ENCODE measurements around the gene PDE6B. TPM values are rescaled to one million over a fixed set of nuclear protein-coding genes. Genes with fewer than 3 reads are reported as not detected.

The PDE6B gene
- total RNA-seq, 4 donors from 2014 or later = 0.60 to 2.5 (median 0.95) TPM; not detected in 1

GRCh38 chr4:578451-579443 lies 46.6 kb upstream of the PDE6B start:
- 55% methylated on average over 30 of the region's 32 CpGs; no CpG with 5 or more reads in 1 of the 2 donors for WGBS, 2 donors (ENCODE audit: low coverage in 1 of 2)
- no peak for TF ChIP-seq POLR2AphosphoS5 (IDR thresholded peaks at IDR 0.05)
- TF ChIP-seq, protein P1, sequence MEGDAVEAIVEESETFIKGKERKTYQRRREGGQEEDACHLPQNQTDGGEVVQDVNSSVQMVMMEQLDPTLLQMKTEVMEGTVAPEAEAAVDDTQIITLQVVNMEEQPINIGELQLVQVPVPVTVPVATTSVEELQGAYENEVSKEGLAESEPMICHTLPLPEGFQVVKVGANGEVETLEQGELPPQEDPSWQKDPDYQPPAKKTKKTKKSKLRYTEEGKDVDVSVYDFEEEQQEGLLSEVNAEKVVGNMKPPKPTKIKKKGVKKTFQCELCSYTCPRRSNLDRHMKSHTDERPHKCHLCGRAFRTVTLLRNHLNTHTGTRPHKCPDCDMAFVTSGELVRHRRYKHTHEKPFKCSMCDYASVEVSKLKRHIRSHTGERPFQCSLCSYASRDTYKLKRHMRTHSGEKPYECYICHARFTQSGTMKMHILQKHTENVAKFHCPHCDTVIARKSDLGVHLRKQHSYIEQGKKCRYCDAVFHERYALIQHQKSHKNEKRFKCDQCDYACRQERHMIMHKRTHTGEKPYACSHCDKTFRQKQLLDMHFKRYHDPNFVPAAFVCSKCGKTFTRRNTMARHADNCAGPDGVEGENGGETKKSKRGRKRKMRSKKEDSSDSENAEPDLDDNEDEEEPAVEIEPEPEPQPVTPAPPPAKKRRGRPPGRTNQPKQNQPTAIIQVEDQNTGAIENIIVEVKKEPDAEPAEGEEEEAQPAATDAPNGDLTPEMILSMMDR (IDR thresholded peaks at IDR 0.05) = no peak
- TF ChIP-seq EP300 (IDR thresholded peaks at IDR 0.05; ENCODE audit: low read depth) = no peak
- TF ChIP-seq POLR2A (IDR thresholded peaks at IDR 0.05) = no peak
- H3K36me3 ChIP-seq = no peaks in the 10 kb centered on the region
- peaks cover 93% of the 10 kb centered on the region for H3K27me3 ChIP-seq
- intact Hi-C loops (cut with DNase I; ENCODE audit: low total_unique reads) = no loop called here
- peaks cover 4 to 7% of the 10 kb centered on the region in 2 donors for H3K9me3 ChIP-seq
- no peak overlapping the region for H3K4me3 ChIP-seq
- H3K27ac ChIP-seq = no peak overlapping the region
- in situ Hi-C loops (cut with MboI; ENCODE audit: low pct_ligation_motif_present in 1 of 4, low pct_unique_long_range_greater_than_20kb in 1 of 4, low sequenced_read_pairs in 3 of 4) = no loop called here
- H3K4me1 ChIP-seq = peaks cover 0 to 18% (median 7%) of the 10 kb centered on the region in 4 donors
- DNase-seq = no peak

DNA sequence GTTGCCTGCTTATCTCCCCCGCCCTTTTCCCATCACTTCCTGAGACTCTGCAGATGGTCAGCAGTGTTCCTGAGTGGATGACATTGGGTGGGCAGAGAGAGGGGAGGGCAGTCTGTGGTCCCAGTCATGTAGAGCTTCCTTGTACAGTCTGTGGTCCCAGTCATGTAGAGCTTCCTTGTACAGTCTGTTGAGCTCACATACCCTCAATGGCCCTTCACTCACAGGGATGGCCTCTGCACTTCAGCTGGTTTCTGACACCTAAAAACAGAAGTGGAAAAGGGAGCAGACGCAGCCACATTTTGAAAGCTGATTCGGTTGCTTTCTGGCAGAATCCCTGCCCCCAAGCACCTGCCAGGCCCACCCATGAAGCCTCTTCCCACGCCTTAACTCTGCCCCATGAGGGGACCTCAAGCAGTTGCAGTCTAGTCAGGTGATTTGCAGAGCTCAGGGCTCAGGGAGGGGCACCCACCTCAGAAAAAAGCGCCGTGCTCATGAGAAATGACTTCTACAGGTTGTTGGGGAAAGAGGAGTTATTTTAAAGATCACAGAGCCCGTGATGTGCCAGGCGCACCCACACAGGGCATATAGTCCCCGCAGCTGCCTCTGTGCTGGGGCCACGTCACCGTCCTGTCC lies 45.7 kb upstream of the PDE6B start:
- TF ChIP-seq EP300 (IDR thresholded peaks at IDR 0.05; ENCODE audit: low read depth) = no peak
- no peak for TF ChIP-seq POLR2A (IDR thresholded peaks at IDR 0.05)
- TF ChIP-seq, protein P1 (IDR thresholded peaks at IDR 0.05) = no peak
- TF ChIP-seq POLR2AphosphoS5 (IDR thresholded peaks at IDR 0.05) = no peak
- Histone ChIP-seq H3K4me3 (no peak overlapping the region), H3K4me1 (peaks cover 0 to 15% (median 5%) of the 10 kb centered on the region in 4 donors), H3K27ac (no peak overlapping the region), H3K36me3 (no peaks in the 10 kb centered on the region), H3K9me3 (peaks cover 9 to 11% of the 10 kb centered on the region in 2 donors), H3K27me3 (peaks cover 87% of the 10 kb centered on the region)
- WGBS, 2 donors (ENCODE audit: low coverage in 1 of 2) = 34 to 46% methylated on average over 6 to 11 of the region's 11 CpGs
- DNase-seq = no peak
- intact Hi-C loops (cut with DNase I; ENCODE audit: low total_unique reads) (no loop called here), in situ Hi-C loops (cut with MboI; ENCODE audit: low pct_ligation_motif_present in 1 of 4, low pct_unique_long_range_greater_than_20kb in 1 of 4, low sequenced_read_pairs in 3 of 4) (no loop called here)

DNA sequence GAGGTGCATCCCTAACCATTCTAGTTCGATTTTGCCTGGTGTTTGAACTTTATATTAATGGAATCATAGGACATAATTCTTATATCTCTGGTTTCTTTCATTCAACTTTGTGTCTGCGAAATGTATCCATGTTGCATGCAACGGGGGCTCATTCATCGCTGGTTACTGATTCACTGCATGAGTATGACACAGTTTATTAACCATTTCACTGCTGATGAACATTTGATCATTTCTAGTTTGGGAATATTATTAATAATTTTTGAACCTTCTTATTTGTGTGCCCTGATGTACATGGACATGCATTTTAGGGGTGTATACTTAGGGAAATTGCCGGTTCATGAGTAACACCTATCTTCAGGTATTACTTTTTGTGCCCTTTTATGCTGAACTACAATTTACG lies 44.2 kb upstream of the PDE6B start:
- 37 to 48% methylated on average over 5 to 6 of the region's 6 CpGs for WGBS, 2 donors (ENCODE audit: low coverage in 1 of 2)
- Histone ChIP-seq H3K4me3 (no peak overlapping the region), H3K27ac (no peak overlapping the region), H3K36me3 (no peaks in the 10 kb centered on the region), H3K27me3 (peaks cover 86% of the 10 kb centered on the region), H3K9me3 (peaks cover 9 to 11% of the 10 kb centered on the region in 2 donors), H3K4me1 (peaks cover 0 to 12% (median 4%) of the 10 kb centered on the region in 4 donors)
- in situ Hi-C loops (cut with MboI; ENCODE audit: low pct_ligation_motif_present in 1 of 4, low pct_unique_long_range_greater_than_20kb in 1 of 4, low sequenced_read_pairs in 3 of 4) (no loop called here), intact Hi-C loops (cut with DNase I; ENCODE audit: low total_unique reads) (no loop called here)
- TF ChIP-seq, protein P1 (IDR thresholded peaks at IDR 0.05) = no peak
- TF ChIP-seq POLR2A (IDR thresholded peaks at IDR 0.05) (no peak), POLR2AphosphoS5 (IDR thresholded peaks at IDR 0.05) (no peak), EP300 (IDR thresholded peaks at IDR 0.05; ENCODE audit: low read depth) (no peak)
- no peak for DNase-seq

DNA sequence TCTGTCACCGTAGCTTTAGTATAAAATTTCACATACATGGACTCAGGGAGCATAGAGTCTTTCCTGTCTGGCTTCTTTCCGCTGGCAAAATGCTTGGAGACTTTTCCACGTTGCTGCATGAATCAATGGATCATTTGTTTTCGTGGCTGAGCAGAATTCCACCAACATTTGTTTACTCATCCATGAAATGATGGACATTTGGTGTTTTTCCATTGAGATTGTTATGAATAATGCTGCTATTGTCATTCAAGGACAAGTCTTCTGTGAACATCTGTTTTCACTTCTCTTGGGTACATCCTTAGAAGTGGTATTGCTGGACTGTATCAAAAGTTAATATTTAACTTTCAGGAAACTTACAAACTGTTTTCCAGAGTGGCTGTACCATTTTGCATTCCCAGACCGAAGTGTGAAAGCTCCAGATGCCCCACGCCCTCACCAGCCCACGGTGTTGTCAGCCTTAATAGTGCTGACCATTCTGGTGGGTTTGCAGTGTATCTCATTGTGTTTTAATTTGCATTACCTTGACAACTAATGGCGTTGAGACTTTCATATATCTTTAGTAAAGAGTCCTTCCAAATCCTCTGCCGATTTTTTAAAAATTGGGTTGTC lies 43.5 kb upstream of the PDE6B start:
- WGBS, 2 donors (ENCODE audit: low coverage in 1 of 2) = 59 to 66% methylated on average over 9 of the region's 9 CpGs

More for the DNA sequence above, 43.5 kb upstream of the PDE6B start:
- peaks cover 86% of the 10 kb centered on the region for H3K27me3 ChIP-seq
- H3K9me3 ChIP-seq = peaks cover 9 to 11% of the 10 kb centered on the region in 2 donors
- no peak for DNase-seq
- H3K4me1 ChIP-seq = peaks cover 0 to 9% (median 4%) of the 10 kb centered on the region in 4 donors
- in situ Hi-C loops (cut with MboI; ENCODE audit: low pct_ligation_motif_present in 1 of 4, low pct_unique_long_range_greater_than_20kb in 1 of 4, low sequenced_read_pairs in 3 of 4) (no loop called here), intact Hi-C loops (cut with DNase I; ENCODE audit: low total_unique reads) (no loop called here)
- TF ChIP-seq, protein P1 (IDR thresholded peaks at IDR 0.05) = no peak
- no peak for TF ChIP-seq POLR2A (IDR thresholded peaks at IDR 0.05)
- no peak overlapping the region for H3K27ac ChIP-seq
- H3K4me3 ChIP-seq = no peak overlapping the region
- H3K36me3 ChIP-seq = no peaks in the 10 kb centered on the region
